Esophagus muscularis mucosa (tissue), 4 donors: ENCODE data around the gene VMAC.
A peak's percentile ranks its signal among the peaks of the same experiment; 100 is the strongest.

Experiments
- EP300 ChIP-seq: sonication (generic); formaldehyde crosslinking; IDR thresholded peaks from one replicate; pipeline ENCODE4 v1.6.1; 2017; ENCODE audit warnings: antibody characterized with exemption
- POLR2A ChIP-seq: fragments of 450-650 bp; IDR thresholded peaks from one replicate; pipeline ENCODE4 v1.6.1; 2017; ENCODE audit warnings: antibody characterized with exemption, moderate library complexity, mild to moderate bottlenecking, low read depth
- POLR2AphosphoS5 ChIP-seq, 2 donors: sonication (generic); formaldehyde crosslinking; IDR thresholded peaks; one replicate each; pipeline ENCODE4 v1.6.1; 2017; ENCODE audit warnings: antibody characterized with exemption in 2 of 2
- TF ChIP-seq, protein P1 (sequence below), 3 experiments: fragments of 200-600 bp in 2 of 3; fragments of 450-650 bp in 1 of 3; sonication (generic) in 2 of 3; IDR thresholded peaks; one replicate each; pipeline ENCODE4 v1.5.1; 2017 to 2019; ENCODE audit warnings: antibody characterized with exemption in 3 of 3, mild to moderate bottlenecking in 2 of 3, moderate library complexity in 1 of 3

DNA sequence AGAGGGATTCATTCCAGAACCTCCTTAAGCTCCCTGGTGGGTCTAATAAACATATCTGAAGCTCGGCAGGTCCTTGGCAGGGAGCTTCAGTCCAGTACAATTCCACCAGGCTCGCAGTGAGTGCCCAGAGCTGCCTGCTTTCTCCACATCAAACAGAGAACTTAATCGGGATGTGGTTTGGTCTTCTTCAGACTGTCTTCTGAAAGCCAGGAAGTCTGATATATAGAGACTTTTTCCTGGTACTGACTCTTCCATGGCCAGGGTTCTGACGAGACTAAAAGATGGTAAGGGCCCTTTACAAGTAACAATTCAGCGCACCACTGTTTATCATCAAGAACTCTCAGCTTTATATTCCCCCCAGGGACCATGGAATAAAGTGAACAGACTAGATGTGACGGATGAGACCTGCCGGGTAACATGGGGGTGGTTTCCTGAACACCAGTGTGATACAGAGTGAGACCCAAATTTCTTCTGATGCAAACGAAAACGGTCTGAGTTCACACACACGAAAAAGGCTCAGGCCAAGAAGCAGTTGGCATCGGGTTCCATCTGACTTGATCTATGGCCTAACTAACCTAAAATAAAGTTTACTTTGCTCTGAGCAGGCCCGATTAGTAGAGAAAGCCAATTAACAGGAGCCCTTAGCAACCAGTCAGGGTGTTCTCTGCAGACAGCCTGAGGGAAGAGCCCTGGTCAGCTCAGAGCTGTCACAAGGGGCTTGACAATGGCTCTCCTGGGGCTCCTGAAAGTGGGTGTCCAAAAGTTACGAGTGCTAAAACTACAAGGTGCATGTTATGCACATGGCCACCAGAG lies 44.3 kb downstream of the VMAC start:
- TF ChIP-seq, protein P1, sequence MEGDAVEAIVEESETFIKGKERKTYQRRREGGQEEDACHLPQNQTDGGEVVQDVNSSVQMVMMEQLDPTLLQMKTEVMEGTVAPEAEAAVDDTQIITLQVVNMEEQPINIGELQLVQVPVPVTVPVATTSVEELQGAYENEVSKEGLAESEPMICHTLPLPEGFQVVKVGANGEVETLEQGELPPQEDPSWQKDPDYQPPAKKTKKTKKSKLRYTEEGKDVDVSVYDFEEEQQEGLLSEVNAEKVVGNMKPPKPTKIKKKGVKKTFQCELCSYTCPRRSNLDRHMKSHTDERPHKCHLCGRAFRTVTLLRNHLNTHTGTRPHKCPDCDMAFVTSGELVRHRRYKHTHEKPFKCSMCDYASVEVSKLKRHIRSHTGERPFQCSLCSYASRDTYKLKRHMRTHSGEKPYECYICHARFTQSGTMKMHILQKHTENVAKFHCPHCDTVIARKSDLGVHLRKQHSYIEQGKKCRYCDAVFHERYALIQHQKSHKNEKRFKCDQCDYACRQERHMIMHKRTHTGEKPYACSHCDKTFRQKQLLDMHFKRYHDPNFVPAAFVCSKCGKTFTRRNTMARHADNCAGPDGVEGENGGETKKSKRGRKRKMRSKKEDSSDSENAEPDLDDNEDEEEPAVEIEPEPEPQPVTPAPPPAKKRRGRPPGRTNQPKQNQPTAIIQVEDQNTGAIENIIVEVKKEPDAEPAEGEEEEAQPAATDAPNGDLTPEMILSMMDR (IDR thresholded peaks at IDR 0.05) = peak in 1 of 3 experiments; percentile 3
- TF ChIP-seq POLR2A (no peak), EP300 (no peak), POLR2AphosphoS5 (IDR thresholded peaks at IDR 0.05) (no peak)
